HG03558 (cell line): ENCODE data around the gene ZNF688.
"Not testable (repeated sequence)": the region's sequence is repeated elsewhere in the genome, so short reads cannot be mapped to it uniquely, and the experiment has no call there.

Experiments
- ATAC-seq: cut with Tn5 transposase; IDR thresholded peaks from one replicate; pipeline ENCODE4 v1.9.1; 2021; ENCODE audit warnings: moderate number of reproducible peaks; ENCODE audit not compliant: unreplicated experiment; ENCODE audit errors: extremely low read depth

Gene ZNF688

DNA sequence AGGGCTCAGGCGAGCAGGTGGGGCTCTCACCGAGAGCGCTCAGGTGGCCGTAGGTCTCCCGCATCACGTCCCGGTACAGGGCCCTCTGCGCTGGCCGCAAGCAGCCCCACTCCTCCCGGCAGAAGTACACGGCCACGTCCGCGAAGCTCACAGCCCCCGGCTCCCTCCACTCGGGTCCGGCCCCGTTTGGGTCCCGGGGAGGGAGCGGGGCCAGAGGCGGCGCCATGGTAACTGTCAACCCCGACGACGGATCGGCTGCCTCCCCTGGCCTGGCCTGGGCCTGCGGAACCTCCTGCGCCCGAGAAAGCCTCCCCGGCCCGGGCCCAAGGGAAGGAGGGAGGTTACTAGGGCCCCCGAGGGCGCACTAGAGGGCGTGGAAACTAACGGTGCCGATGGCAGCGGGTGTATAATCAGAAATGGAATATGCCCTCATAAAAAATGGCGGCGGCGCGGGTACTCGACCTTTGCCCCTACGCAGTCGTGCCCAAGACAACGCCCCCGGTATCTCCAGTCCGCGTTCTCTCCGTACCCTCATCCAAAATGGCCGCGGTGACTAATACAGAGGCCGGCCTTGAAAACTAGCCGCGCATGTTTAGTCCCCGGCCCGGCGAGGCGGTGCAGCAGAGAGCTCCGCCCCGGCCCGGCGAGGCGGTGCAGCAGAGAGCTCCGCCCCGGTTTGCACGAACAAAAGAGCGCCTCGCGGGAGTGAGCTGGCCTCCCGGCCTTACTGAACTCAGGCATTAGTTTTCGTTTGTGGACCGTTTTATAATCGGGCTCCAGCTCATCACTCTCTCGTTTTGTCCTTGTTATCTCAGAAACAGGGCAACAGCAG is 13.3 kb downstream of the ZNF688 start, which contains the start of gene ZNF764:
Gene ZNF764, minus strand, starts transcription at position 418 of the 832 bp plus-strand sequence. Its CDS starts 192 bp downstream, at position 226.
- ATAC-seq, result peak; percentile 65

DNA sequence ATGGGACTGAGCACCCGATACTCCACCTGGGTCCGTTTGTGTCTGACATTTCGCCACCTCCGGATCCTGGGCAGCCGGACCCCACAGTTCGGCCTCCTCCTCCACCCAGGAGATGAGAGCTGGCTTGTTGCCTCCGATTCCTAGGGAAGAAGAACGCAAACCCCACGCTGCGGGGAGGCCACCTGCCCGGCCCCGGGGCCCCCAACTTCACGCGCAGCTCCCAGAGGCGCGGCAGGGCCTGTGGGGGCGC is 13.9 kb downstream of the ZNF688 start:
- ATAC-seq, result no peak

DNA sequence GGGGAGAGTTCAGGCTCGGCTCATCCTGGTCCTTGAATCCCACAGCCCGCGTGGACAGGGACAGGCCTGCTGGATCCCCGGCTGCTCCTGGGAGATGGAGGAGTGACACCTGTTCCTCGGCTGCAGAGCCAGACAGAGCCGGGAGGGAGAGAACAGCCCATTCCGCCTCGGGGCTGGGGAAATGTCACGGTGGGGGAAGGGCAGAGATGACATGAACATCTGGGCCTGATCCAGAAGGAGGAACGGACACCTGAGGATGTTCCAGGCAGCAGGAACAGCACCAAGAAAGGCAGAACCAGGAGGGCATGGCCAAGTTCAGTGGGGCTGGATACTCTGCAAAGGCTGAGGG is 15.4 kb downstream of the ZNF688 start:
- ATAC-seq, result no peak

DNA sequence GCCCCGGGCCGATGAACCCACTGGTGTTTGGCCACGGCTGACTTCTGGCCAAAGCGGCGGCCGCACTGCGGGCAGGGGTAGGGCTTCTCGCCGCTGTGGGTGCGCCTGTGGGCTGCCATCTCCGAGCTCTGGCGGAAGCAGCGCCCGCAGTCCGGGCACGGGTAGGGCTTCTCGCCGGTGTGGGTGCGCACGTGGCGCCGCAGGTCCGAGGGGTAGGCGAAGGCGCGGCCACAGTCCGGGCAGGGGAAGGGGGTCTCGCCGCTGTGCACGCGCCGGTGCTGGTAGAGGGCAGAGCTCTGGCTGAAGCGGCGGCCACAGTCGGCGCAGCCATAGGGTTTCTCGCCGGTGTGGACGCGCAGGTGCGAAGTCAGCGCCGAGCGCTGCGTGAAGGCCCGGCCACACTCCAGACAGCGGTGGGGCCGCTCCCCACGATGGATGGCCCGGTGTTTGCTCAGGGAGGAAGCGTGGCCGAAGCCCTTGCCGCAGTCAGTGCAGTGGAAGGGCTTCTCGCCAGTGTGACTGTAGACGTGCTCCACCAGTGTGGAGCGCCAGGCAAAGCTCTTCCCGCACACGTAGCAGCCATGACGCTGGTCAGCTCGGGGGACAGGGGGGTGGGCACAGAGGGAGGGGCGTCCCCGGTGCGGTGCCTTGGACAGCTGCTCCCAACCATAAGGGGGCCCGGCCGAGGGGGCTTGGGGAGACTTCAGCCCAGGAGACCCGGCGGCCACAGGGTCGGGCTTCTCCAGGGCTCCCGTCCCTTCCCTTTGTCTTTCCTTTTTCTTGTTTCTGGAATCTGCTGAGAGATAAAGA is 16.0 kb downstream of the ZNF688 start:
- no peak for ATAC-seq

DNA sequence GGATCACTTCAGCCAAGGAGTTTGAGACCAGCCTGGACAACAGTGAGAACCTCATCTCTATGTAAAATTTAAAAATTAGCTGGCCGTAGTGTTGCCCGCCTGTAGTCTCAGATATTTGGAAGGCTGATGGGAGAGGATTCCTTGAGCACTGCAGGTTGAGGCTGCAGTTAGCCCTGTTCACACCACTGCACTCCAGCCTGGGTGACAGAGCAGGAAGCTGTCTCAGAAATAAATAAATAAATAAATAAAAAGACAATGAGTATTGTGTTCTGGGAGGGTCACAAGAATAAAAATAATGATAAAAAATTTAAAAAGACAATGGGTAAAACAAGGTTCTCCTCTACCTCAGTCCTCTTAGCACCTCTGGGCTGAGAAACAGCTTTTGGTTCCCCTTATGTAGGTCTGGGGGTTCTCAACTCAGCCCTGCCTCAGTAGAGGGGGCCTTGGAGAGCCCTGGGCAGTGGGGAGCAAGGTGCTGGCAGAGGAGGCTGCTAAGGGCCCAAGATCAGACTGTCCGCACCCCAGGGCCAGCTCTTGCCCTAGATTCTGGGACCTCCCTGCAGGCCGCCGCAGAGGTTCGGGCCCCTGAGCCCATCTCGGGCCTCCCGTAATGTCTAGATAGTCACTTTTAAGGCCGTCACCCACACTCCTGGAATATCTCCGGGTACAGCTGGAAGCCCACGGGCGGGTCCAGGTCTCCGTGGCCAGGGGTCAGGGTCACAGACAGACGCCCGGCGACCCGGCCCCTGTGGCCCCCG is 16.8 kb downstream of the ZNF688 start:
- ATAC-seq, result no peak

DNA sequence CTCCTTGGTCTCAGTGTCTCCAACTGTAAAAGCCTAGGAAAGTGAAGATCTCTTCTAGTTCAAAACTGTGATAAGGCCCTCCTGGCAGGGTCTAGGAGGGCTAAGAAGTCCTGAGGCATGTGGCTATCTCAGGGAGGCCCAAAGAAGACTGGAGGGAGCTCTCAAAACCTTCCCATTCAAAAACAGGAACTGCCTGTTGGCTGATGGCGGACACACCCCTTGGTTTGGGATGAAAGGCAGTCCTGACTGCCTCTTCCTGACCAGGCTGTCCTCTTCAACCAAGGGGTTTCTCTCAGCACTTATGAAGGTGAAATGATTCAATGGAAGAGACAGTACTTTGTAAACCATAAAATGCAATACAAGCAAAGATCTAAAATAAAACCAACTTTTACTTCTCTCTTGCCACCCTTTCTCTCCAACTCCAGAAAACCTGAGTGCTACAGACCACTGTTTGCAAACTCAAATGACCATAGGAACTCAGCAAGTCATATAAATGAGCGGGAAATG is 18.1 kb downstream of the ZNF688 start:
- no peak for ATAC-seq

DNA sequence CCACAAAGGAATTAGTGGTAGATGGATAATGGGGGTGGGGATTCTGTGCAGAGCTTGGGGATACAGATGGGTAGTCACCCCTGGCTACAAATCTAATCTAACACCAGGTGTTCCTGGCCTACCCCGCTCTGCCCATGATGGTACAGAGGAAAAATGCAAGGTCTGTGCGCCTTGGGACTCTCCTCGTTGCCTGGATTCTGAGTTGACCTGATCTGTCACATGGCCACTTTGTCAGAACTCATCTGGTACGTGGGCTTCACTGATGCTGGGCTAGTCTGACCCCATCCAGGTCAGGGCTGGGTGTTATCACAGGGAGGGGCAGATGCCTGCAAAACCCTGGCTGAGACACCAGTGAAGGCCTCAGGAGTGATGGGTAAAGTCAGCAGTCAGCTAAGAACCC is 18.6 kb downstream of the ZNF688 start:
- no peak for ATAC-seq

DNA sequence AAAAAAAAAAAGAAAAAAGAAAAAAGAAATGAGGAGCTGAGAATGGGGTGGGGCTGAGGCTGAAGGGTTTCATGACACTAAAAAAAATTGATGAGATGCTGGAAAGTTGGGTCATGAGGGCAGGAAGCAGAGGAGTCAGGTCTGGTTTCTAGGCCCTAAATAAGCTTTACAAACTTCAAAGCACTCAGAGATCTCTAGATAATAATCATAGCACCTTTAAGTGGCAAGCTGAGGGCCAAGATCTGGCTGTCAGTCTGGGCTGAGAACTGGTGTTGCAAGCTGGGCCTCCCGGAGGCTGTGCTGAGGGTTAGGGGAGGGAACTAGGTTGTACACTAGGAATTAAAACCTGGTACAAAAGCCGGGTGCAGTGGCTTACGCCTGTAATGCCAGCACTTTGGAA is 19.7 kb downstream of the ZNF688 start:
- no peak for ATAC-seq

DNA sequence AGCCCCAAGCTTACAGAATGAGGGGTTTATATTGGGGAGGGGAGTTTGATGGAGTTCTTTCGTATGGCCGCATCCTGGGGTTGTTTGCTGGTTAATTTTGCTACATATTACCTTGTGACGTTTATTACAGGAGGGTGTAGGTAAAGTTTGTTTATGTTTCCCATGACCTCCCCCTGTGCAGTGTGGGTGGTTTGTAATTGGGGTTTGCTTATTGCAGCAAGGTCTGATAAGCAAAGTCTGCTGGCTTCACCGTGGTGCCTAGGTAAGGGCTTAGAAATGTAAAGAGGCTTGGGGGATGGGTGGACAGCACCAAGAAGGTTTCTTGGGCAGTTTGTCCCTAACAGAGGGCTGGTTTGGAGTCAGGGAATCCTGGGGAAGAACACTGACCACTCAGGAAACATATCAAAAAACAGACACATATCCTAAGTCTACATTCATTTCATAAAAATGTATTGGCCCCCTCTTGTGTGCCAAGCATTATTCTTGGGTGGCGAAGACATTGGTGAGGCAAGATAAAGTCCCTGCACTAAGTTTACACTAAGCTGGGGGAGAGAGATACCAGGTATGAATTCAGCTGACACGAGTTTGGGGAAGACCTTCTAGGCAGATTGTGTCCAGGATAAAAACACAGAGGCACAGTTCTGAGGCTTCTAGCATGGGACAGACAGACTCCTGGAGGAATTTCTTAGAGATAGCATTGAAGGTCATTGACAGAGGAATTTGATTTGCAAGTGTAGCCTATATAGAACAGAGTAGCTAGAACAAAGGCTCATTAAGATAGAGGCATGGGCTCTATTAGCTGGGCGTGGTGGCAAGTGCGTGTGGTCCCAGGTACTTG is 22.9 kb downstream of the ZNF688 start:
- ATAC-seq, result no peak

DNA sequence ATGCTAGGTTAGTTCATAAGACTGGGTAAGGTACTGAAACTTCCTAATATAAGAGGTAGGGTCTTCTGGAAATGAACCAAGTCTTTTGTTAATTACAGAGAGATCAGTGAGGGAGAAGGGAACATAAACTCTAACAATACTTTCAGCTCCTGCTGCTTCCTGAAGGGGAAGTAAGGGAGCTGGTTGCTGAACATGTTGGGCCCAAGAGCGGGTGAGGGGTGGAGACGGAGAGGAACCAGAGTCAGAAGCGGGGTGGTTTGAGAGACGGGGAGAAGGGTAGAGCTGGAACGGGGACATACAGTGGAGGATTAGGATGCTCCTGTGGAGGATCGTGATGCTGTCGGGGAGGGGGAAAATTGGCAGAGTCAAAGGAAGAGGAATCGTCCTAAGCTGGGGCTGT is 25.4 kb downstream of the ZNF688 start:
- no peak for ATAC-seq

DNA sequence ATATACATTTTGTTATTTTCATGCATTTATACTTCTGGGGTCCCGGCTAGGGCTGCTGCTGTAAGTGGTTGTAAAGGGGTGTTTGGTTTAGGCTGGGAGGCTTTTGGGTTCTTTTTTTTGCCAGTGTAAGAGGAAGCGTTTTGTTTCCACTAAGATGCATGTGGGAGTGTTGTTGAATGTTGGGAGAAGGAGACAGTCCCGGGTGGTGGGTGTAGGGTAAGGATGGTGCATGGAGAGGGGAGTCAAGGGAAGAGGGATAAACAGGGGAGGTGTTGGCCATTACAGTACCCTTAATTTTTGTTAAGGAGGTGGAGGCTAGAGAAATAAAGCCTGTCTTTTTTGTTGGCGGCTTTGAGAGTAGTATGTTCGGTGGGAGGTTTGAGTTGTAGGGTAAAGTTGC is 28.4 kb downstream of the ZNF688 start:
- no peak for ATAC-seq

DNA sequence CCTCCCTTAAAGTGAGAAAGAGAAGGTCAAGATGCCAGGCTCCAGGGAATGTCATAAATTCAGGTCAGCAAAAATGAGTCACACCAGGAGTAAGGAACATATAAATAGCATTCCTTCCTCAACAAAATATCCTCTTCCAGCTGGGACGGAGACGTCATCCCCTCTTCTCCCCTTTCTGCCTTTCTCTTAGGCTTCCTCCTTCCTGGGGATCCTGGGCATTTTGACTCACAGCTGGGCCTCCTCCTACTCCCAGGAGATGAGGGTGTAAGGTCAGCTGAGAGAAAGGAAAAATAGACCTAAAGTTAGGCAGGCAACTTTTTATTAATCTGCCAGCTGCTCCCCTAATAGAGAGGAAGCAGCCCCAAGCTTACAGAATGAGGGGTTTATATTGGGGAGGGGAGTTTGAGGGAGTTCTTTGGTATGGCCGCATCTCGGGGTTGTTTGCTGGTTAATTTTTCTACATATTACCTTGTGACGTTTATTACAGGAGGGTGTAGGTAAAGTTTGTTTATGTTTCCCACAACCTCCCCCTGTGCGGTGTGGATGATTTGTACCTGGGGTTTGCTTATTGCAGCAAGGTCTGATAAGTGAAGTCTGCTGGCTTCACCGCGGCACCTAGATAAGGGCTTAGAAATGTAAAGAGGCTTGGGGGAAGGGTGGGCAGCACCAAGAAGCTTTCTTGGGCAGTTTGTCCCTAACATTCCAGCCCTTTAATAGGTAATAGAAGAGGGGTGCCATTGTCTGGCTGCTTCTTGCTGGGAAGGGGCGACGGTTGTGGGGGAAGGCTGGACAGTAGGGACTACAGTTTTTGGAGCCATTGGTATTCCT is 29.8 kb downstream of the ZNF688 start:
- ATAC-seq, result no peak

DNA sequence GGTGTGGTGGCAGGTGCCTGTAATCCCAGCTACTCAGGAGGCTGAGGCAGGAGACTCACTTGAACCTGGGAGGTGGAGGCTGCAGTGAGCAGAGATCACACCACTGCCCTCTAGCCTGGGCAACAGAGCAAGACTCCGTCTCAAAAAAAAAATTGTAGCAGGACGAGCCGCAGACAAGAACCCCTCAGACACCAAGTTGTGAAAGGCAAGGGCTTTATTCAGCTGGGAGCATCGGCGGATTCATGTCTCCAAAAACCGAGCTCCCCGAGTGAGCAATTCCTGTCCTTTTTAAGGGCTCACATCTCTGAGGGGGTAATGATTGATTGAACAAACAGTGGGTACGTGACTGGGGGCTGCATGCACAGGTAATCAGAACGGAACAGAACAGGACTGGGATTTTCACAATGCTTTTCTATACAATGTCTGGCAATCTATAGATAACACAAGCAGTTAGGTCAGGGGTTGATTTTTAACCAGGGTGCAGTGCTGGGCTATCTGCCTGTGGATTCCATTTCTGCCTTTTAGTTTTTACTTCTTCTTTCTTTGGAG is 30.5 kb downstream of the ZNF688 start:
- not testable (repeated sequence) for ATAC-seq

DNA sequence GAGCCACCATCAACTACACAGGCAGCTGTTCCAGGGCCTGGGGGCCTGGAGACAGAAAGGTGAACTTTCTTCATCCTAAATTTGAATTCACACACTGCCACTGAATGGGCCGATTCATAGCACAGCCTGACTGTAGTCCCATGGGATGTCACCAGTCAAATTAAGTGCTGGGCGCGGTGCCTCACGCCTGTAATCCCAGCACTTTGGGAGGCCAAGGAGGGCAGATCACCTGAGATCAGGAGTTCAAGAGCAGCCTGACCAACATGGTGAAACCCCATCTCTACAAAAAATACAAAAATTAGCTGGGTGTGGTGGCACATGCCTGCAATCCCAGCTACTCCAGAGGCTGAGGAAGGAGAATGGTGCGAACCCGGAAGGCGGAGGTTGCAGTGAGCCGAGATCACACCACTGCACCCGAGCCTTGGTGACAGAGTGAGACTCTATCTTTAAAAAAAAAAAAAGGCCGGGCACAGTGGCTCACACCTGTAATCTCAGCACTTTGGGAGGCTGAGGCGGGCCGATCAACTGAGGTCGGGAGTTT is 31.5 kb downstream of the ZNF688 start:
- not testable (repeated sequence) for ATAC-seq

DNA sequence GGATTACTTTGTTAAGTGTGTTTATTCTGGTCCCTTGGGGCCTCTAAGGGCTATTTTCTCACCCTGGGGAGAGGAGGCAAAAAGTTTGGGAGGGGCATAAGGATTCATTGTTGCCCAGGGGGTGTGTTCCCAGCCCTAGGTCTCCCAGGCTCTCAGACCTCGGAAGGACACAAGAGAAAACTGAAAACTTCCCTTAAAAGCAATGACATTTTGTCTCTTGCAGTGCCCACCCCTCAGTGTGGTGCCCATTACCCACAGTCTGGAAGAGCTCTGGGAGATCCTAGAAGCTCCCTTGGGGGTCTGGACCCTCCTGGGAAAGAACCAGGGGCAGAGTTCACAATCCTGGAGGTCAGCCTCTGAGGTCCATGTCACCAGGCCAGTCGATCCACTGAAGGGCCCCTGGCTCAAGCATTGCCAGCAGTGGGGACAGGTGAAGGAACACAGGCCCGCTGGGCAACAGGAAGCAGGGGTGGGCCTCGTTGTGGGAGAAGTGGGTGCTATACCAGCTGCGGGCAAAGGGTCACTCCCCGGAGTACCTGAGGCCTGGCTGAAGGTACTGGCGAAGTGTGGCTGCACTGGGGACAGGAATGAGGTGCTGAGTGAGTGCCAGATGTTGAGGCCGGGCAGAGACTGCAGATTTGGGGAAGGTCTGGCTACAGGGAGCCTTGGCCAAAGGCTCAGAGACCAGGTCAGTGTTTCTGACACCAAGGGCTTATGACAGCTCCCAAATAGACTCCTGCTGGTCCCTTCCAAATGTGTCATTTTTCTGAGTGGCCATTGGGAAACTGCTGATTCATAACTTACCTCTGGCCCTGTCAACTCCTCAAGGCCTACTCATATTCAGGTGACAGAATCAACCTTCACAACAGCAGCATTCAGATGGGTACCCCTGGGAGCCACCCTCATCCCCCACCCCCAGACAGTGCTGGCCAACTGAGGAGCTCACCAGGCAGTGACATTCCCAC is 32.2 kb downstream of the ZNF688 start:
- ATAC-seq, result no peak

DNA sequence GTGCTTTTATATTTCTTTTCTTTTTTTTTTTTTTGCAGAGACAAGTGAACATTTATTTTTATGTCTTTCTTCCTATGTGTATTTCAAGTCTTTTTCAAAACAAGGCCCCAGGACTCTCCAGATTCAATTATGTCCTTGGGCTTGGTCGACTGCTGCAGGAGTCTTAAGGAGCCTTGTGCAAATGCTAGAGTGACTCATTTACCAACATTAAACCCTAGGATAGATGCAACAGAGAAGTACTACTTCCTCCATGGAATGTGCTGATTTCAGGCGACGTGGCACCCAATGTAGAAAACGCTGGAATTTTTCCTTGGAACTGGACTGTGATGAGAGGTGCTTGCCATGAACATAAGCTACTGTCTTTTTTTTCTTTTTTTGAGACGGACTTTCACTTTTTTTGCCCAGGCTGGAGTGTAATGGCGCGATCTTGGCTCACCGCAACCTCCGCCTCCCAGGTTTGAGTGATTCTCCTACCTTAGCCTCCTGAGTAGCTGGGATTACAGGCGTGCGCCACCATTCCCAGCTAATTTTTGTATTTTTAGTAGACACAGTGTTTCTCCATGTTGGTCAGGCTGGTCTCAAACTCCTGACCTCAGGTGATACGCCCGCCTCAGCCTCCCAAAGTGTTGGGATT is 35.0 kb downstream of the ZNF688 start:
- not testable (repeated sequence) for ATAC-seq

DNA sequence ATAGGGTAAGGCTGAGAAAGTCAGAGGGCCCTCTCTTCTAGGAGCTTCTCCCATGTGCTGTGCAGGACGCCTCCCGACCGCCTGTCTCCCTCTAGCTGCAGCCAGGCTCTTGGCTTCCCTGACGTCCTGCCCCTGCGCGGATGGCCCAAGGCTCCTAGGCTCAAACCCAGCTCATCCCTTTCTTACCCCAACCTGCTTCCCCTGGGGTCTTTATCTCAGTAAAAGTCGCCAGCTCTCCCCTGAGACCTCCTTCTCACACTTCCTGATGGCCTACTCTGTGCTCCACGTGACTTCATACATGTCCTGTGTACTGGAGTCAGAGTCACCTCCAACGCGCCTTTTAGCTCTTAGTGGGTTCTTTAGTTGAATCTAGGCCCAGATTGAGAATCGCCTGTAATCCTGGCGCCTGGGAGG is 35.7 kb downstream of the ZNF688 start:
- no peak for ATAC-seq
